HEK293 (cell line): ENCODE measurements around the gene ABHD15.

Source experiments
- GFI1B ChIP-seq: fragments of 450-650 bp; formaldehyde crosslinking; IDR thresholded peaks from 2 replicates; pipeline ENCODE4 v1.5.1; 2016; ENCODE audit warnings: missing biosample characterization, missing genetic modification characterization
- ZFP3 ChIP-seq: fragments of 450-650 bp; formaldehyde crosslinking; IDR thresholded peaks from 2 replicates; pipeline ENCODE4 v1.5.1; 2016; ENCODE audit warnings: low read depth, missing biosample characterization, missing genetic modification characterization
- ZNF416 ChIP-seq: fragments of 450-650 bp; formaldehyde crosslinking; IDR thresholded peaks from 2 replicates; pipeline ENCODE4 v1.5.1; 2016; ENCODE audit warnings: missing biosample characterization, missing genetic modification characterization
- ZNF510 ChIP-seq: fragments of 450-650 bp; formaldehyde crosslinking; IDR thresholded peaks from 2 replicates; pipeline ENCODE4 v1.5.1; 2018; ENCODE audit warnings: mild to moderate bottlenecking, missing genetic modification characterization, missing biosample characterization; ENCODE audit not compliant: insufficient replicate concordance
- TF ChIP-seq, protein P1 (sequence below): fragments of 450-650 bp; formaldehyde crosslinking; IDR thresholded peaks from 2 replicates; pipeline ENCODE4 v1.5.1; 2016; ENCODE audit warnings: missing biosample characterization, missing genetic modification characterization
- TF ChIP-seq, protein P2 (sequence below): fragments of 450-650 bp; formaldehyde crosslinking; IDR thresholded peaks from 2 replicates; pipeline ENCODE4 v1.5.1; 2016; ENCODE audit warnings: missing biosample characterization, missing genetic modification characterization
- TF ChIP-seq, protein P3 (sequence below): sonication (generic); formaldehyde crosslinking; IDR thresholded peaks from 2 replicates; pipeline ENCODE4 v1.8.1; 2022; ENCODE audit warnings: mild to moderate bottlenecking, moderate library complexity, missing genetic modification reagents
- TF ChIP-seq, protein P4 (sequence below): fragments of 450-650 bp; formaldehyde crosslinking; IDR thresholded peaks from 2 replicates; pipeline ENCODE4 v1.5.1; 2016; ENCODE audit warnings: missing biosample characterization, missing genetic modification characterization
- TF ChIP-seq, protein P5 (sequence below): fragments of 450-650 bp; formaldehyde crosslinking; IDR thresholded peaks from 2 replicates; pipeline ENCODE4 v1.5.1; 2016; ENCODE audit warnings: missing biosample characterization, missing genetic modification characterization

DNA sequence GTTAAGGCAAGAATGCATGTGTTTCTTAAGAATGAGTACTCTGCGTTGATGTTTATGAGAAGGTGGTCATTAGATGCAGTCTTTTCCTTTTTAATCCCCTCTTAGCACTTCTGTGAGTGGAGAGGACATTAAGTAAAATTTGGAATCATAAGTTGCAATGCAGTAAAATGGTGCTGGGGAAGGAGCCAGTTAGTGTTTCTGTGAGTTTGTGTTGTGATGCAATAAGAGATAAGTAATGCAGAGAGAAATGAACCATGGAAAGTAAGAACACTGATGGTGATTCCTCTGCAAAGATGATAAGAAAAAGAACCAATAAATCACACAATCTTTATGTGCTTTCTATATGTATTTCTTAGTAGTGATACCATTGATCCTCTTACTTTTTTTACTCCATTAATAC is 20.0 kb downstream of the ABHD15 start:
- TF ChIP-seq, protein P1, sequence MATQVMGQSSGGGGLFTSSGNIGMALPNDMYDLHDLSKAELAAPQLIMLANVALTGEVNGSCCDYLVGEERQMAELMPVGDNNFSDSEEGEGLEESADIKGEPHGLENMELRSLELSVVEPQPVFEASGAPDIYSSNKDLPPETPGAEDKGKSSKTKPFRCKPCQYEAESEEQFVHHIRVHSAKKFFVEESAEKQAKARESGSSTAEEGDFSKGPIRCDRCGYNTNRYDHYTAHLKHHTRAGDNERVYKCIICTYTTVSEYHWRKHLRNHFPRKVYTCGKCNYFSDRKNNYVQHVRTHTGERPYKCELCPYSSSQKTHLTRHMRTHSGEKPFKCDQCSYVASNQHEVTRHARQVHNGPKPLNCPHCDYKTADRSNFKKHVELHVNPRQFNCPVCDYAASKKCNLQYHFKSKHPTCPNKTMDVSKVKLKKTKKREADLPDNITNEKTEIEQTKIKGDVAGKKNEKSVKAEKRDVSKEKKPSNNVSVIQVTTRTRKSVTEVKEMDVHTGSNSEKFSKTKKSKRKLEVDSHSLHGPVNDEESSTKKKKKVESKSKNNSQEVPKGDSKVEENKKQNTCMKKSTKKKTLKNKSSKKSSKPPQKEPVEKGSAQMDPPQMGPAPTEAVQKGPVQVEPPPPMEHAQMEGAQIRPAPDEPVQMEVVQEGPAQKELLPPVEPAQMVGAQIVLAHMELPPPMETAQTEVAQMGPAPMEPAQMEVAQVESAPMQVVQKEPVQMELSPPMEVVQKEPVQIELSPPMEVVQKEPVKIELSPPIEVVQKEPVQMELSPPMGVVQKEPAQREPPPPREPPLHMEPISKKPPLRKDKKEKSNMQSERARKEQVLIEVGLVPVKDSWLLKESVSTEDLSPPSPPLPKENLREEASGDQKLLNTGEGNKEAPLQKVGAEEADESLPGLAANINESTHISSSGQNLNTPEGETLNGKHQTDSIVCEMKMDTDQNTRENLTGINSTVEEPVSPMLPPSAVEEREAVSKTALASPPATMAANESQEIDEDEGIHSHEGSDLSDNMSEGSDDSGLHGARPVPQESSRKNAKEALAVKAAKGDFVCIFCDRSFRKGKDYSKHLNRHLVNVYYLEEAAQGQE: no peak
- TF ChIP-seq, protein P2, sequence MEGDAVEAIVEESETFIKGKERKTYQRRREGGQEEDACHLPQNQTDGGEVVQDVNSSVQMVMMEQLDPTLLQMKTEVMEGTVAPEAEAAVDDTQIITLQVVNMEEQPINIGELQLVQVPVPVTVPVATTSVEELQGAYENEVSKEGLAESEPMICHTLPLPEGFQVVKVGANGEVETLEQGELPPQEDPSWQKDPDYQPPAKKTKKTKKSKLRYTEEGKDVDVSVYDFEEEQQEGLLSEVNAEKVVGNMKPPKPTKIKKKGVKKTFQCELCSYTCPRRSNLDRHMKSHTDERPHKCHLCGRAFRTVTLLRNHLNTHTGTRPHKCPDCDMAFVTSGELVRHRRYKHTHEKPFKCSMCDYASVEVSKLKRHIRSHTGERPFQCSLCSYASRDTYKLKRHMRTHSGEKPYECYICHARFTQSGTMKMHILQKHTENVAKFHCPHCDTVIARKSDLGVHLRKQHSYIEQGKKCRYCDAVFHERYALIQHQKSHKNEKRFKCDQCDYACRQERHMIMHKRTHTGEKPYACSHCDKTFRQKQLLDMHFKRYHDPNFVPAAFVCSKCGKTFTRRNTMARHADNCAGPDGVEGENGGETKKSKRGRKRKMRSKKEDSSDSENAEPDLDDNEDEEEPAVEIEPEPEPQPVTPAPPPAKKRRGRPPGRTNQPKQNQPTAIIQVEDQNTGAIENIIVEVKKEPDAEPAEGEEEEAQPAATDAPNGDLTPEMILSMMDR (tag by site-specific recombination): no peak
- TF ChIP-seq, protein P3, sequence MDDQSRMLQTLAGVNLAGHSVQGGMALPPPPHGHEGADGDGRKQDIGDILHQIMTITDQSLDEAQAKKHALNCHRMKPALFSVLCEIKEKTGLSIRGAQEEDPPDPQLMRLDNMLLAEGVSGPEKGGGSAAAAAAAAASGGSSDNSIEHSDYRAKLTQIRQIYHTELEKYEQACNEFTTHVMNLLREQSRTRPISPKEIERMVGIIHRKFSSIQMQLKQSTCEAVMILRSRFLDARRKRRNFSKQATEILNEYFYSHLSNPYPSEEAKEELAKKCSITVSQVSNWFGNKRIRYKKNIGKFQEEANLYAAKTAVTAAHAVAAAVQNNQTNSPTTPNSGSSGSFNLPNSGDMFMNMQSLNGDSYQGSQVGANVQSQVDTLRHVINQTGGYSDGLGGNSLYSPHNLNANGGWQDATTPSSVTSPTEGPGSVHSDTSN (CRISPR knock-in tag): no peak
- TF ChIP-seq ZFP3 (tag by site-specific recombination) (no peak), ZNF510 (tag by site-specific recombination) (no peak), ZNF416 (tag by site-specific recombination) (no peak), GFI1B (tag by site-specific recombination) (no peak)
- TF ChIP-seq, protein P4, sequence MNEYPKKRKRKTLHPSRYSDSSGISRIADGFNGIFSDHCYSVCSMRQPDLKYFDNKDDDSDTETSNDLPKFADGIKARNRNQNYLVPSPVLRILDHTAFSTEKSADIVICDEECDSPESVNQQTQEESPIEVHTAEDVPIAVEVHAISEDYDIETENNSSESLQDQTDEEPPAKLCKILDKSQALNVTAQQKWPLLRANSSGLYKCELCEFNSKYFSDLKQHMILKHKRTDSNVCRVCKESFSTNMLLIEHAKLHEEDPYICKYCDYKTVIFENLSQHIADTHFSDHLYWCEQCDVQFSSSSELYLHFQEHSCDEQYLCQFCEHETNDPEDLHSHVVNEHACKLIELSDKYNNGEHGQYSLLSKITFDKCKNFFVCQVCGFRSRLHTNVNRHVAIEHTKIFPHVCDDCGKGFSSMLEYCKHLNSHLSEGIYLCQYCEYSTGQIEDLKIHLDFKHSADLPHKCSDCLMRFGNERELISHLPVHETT (tag by site-specific recombination): no peak
- TF ChIP-seq, protein P5, sequence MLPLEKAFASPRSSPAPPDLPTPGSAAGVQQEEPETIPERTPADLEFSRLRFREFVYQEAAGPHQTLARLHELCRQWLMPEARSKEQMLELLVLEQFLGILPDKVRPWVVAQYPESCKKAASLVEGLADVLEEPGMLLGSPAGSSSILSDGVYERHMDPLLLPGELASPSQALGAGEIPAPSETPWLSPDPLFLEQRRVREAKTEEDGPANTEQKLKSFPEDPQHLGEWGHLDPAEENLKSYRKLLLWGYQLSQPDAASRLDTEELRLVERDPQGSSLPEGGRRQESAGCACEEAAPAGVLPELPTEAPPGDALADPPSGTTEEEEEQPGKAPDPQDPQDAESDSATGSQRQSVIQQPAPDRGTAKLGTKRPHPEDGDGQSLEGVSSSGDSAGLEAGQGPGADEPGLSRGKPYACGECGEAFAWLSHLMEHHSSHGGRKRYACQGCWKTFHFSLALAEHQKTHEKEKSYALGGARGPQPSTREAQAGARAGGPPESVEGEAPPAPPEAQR (tag by site-specific recombination): no peak
